ENCODE measurements around the gene PRRT1.
A peak's percentile ranks its signal among the peaks of the same experiment; 100 is the strongest.
"Not testable (repeated sequence)": the region's sequence is repeated elsewhere in the genome, so short reads cannot be mapped to it uniquely, and the experiment has no call there.

The PRRT1 gene

GRCh38 chr6:32152769-32153563, 1.2 kb upstream of the PRRT1 start:
- peak overlapping the region; percentile 93 for H3K4me3 ChIP-seq (ENCODE audit: low read depth, low read length)

- no peak overlapping the region for H3K4me3 ChIP-seq (ENCODE audit: low read depth, low read length)
Observed at GRCh38 chr6:32151181-32151862, 417 bp downstream of the PRRT1 start.

GRCh38 chr6:32149932-32150870, 1.5 kb downstream of the PRRT1 start:
- peak overlapping the region; percentile 25 for H3K4me3 ChIP-seq (ENCODE audit: low read depth, low read length)

GRCh38 chr6:32149092-32149755, 2.5 kb downstream of the PRRT1 start:
- peak overlapping the region; percentile 36 for H3K4me3 ChIP-seq (ENCODE audit: low read depth, low read length)

- H3K4me3 ChIP-seq (ENCODE audit: low read depth, low read length), result peak overlapping the region; percentile 36
Observed at GRCh38 chr6:32148289-32149091, 3.2 kb downstream of the PRRT1 start.

GRCh38 chr6:32147401-32148132, 4.2 kb downstream of the PRRT1 start:
- no peak overlapping the region for H3K4me3 ChIP-seq (ENCODE audit: low read depth, low read length)

GRCh38 chr6:32146687-32147086, 5.1 kb downstream of the PRRT1 start:
- no peak overlapping the region for H3K4me3 ChIP-seq (ENCODE audit: low read depth, low read length)

GRCh38 chr6:32146287-32146686, 5.5 kb downstream of the PRRT1 start:
- no peak overlapping the region for H3K4me3 ChIP-seq (ENCODE audit: low read depth, low read length)

- H3K4me3 ChIP-seq (ENCODE audit: low read depth, low read length), result not testable (repeated sequence)
Observed at GRCh38 chr6:32144238-32144637, 7.5 kb downstream of the PRRT1 start.

- no peak overlapping the region for H3K4me3 ChIP-seq (ENCODE audit: low read depth, low read length)
Observed at GRCh38 chr6:32140420-32141046, 11.2 kb downstream of the PRRT1 start.

GRCh38 chr6:32139590-32139989, 12.1 kb downstream of the PRRT1 start:
- no peak overlapping the region for H3K4me3 ChIP-seq (ENCODE audit: low read depth, low read length)

GRCh38 chr6:32137454-32137853, 14.3 kb downstream of the PRRT1 start:
- H3K4me3 ChIP-seq (ENCODE audit: low read depth, low read length), result no peak overlapping the region

- no peak overlapping the region for H3K4me3 ChIP-seq (ENCODE audit: low read depth, low read length)
Observed at GRCh38 chr6:32133786-32134185, 18.0 kb downstream of the PRRT1 start.

- no peak overlapping the region for H3K4me3 ChIP-seq (ENCODE audit: low read depth, low read length)
Observed at GRCh38 chr6:32132110-32132509, 19.6 kb downstream of the PRRT1 start.

GRCh38 chr6:32131439-32131948, 20.2 kb downstream of the PRRT1 start:
- no peak overlapping the region for H3K4me3 ChIP-seq (ENCODE audit: low read depth, low read length)

- peak overlapping the region; percentile 63 for H3K4me3 ChIP-seq (ENCODE audit: low read depth, low read length)
Observed at GRCh38 chr6:32129297-32130088, 22.2 kb downstream of the PRRT1 start.

GRCh38 chr6:32128751-32129296, 22.9 kb downstream of the PRRT1 start:
- no peak overlapping the region for H3K4me3 ChIP-seq (ENCODE audit: low read depth, low read length)

All from iPS-11a (cell line).